GM19372 (cell line): Measurements from ENCODE around the gene GEMIN2.
"Not testable (repeated sequence)": the region's sequence is repeated elsewhere in the genome, so short reads cannot be mapped to it uniquely, and the experiment has no call there.

ENCODE experiments used
- ATAC-seq: cut with Tn5 transposase; IDR thresholded peaks from one replicate; pipeline ENCODE4 v1.9.1; 2021; ENCODE audit warnings: mild to moderate bottlenecking, low read depth, moderate library complexity; ENCODE audit not compliant: unreplicated experiment

The GEMIN2 gene

GRCh38 chr14:39109893-39110715, 4.0 kb upstream of the GEMIN2 start:
- no peak for ATAC-seq

- ATAC-seq, result no peak
These were observed 444 bp upstream of the GEMIN2 start for GRCh38 chr14:39113685-39114072.

- ATAC-seq, result no peak
These were observed 8.4 kb downstream of the GEMIN2 start for GRCh38 chr14:39122330-39123138.

GRCh38 chr14:39137835-39138234, 23.7 kb downstream of the GEMIN2 start:
- ATAC-seq, result not testable (repeated sequence)

- ATAC-seq, result no peak
These were observed 24.3 kb downstream of the GEMIN2 start for GRCh38 chr14:39138440-39138839.

GRCh38 chr14:39140170-39140569, 26.0 kb downstream of the GEMIN2 start:
- ATAC-seq, result no peak

- ATAC-seq, result not testable (repeated sequence)
These were observed 27.5 kb downstream of the GEMIN2 start for GRCh38 chr14:39141623-39142022.

GRCh38 chr14:39143226-39143625, 29.1 kb downstream of the GEMIN2 start:
- not testable (repeated sequence) for ATAC-seq

GRCh38 chr14:39145266-39145966, 31.3 kb downstream of the GEMIN2 start:
- no peak for ATAC-seq

- no peak for ATAC-seq
These were observed 40.6 kb downstream of the GEMIN2 start for GRCh38 chr14:39154594-39155189.

- ATAC-seq, result no peak
These were observed 43.4 kb downstream of the GEMIN2 start for GRCh38 chr14:39157491-39157890.

GRCh38 chr14:39158222-39158858, 44.2 kb downstream of the GEMIN2 start:
- ATAC-seq, result no peak

GRCh38 chr14:39160494-39160893, 46.4 kb downstream of the GEMIN2 start:
- no peak for ATAC-seq

- ATAC-seq, result not testable (repeated sequence)
These were observed 53.7 kb downstream of the GEMIN2 start for GRCh38 chr14:39167797-39168320.

- no peak for ATAC-seq
These were observed 54.5 kb downstream of the GEMIN2 start for GRCh38 chr14:39168591-39168990.

GRCh38 chr14:39169541-39169900, 55.4 kb downstream of the GEMIN2 start:
- ATAC-seq, result peak; percentile 4

GRCh38 chr14:39173198-39173597, 59.1 kb downstream of the GEMIN2 start:
- ATAC-seq, result no peak

GRCh38 chr14:39174560-39175444, 60.7 kb downstream of the GEMIN2 start, which contains the start of gene PNN:
PNN (plus strand) TSS chr14:39175254; CDS start chr14:39175280, 26 bp downstream.
- ATAC-seq, result peak; percentile 88
